GM21737 (cell line): Measurements from ENCODE around the gene HIPK3.
A peak's percentile ranks its signal among the peaks of the same experiment; 100 is the strongest.
"Not testable (repeated sequence)": the region's sequence is repeated elsewhere in the genome, so short reads cannot be mapped to it uniquely, and the experiment has no call there.

Experiments used
- ATAC-seq: cut with Tn5 transposase; IDR thresholded peaks from one replicate; pipeline ENCODE4 v1.9.1; 2021; ENCODE audit warnings: mild to moderate bottlenecking, moderate library complexity; ENCODE audit not compliant: unreplicated experiment

The HIPK3 gene

DNA sequence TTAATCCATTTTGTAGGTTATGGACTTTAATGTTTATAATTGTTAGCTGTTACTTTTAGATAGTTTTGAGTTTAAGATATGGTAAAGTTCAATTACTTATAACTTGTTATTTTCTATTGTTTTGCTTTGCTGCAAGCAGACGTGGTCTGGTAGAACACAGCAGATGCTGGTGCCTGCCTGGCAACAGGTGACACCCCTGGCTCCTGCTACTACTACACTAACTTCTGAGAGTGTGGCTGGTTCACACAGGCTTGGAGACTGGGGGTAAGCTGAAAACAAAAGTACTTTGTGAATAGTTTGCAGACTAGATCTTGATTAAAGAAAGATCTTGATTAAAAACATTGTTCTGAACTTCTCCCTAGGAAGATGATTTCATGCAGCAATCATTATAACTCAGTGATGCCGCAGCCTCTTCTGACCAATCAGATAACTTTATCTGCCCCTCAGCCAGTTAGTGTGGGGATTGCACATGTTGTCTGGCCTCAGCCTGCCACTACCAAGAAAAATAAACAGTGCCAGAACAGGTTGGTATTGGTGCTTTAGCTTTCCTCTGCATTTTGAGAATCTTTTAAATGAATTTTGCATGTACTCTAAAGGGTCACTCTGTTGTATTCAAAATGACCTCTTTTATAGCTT is 90.4 kb downstream of the HIPK3 start:
- peak; percentile 76 for ATAC-seq

DNA sequence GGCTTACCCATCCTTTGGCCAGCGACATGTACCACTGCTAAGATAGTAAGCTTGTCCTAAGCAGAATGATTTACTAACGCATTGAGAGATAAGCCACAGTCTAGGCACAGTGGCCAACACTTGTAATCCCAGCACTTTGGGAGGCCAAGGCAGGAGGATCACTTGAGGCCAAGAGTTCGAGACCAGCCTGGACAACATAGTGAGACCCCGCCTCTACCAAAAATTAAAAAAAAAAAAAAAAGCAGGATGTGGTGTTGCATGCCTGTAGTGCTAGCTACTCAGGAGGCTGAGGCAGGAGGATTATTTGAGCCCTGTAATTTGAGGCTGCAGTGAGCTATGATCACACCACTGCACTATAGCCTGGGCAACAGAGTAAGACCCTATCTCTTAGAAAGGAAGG is 93.1 kb downstream of the HIPK3 start:
- ATAC-seq, result no peak

DNA sequence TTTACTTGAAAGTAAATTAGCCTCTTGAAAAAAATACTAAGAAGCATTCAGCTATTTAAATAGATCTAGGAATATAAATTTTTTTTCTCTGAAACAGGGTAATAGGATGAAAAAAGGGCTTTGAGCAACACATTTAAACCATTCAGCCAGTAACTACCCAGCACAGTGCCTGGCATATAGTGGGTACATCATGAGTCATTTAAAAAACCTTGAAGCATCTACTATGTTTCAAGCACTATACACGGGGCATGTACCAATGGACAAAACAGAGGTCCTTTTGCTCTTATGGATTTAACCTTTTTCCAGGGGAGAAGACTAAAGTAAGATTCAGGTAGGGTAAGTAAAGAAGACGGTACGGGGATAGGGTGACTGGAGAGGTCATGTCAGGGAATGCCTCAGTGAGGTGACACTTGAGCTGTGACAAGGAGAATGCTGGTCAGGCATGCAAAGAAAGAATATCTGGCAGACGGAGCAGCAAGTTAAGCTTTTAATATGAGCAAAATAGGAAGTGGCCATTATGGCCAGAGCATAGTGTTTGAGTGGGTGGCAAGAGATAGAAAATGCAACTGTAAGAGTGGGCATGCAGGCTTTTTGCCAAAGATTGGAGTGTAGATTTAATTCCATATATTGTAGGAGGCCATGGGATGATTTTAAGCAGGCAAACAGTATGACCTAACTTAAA is 101.1 kb downstream of the HIPK3 start:
- no peak for ATAC-seq

DNA sequence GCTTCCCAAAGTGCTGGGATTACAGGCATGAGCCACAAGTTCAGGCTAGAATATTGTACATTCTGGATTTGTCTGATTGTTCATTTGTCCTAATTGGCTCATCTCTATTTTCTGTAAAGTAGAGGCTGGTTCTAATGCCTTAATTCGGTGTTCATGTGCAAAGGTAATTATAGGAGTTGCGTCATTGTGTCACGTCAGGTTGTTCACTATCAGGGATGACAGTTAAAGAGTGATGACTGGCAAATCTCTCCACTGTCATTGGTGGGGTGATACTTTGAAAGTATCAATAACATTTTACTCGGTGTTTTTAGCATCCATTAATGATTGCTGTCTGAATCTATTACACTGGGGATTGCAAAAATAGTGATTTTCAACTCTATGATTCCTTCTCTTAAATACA is 103.5 kb downstream of the HIPK3 start:
- ATAC-seq, result no peak

DNA sequence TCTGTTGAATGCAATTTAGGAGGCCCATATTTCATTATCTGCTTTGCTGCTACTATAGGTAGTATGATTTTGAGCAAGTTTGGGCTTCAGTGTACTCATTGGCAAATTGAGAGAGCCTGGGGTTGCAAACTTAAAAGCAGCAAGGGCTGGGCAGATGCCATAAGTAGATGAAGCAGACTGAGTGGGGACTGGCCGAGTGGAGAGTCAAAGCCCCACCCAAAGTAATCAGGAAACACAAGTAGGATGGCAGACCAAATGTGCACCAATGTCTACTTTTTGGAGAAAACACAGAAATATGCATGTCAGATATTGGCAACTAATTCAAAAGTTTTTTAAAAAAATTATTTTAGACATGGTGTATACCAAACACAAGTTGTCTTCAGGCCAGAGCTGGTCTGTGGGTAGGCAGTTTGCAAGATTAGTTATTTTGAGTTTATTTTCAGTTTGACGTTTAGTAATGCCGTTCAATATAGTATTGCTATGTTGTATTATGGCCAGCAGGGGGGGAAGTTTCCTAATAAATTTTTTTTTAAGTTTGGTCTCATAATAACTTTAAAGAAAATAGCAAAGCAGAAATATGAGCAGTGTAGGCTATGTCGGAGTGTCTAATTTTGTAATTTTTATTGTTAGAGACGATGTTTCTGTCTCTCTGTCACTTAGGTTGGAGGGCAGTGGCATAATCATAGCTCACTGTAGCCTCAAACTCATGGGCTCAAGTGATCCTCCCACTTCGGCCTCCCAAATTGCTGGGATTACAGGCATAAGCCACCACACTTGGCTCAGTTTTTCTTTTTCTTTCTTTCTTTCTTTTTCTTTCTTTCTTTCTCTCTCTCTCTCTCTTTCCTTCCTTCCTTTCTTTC is 105.1 kb downstream of the HIPK3 start:
- no peak for ATAC-seq

DNA sequence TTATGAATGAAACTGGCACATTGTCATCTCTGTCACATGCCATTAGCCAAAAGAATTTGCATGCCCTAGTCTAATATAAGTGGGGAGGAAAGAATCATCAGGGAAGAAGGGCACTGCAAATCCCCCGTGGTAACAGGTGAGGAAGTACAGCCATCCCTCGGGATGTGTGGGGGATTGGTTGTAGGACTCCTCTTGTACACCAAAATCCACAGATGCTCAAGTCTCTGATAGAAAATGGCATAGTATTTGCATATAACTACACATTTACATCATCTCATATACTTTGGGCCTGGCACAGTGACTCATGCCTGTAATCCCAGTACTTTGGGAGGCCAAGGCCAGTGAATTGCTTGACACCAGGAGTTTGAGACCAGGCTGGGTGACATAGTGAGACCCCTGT is 109.7 kb downstream of the HIPK3 start:
- ATAC-seq, result no peak

DNA sequence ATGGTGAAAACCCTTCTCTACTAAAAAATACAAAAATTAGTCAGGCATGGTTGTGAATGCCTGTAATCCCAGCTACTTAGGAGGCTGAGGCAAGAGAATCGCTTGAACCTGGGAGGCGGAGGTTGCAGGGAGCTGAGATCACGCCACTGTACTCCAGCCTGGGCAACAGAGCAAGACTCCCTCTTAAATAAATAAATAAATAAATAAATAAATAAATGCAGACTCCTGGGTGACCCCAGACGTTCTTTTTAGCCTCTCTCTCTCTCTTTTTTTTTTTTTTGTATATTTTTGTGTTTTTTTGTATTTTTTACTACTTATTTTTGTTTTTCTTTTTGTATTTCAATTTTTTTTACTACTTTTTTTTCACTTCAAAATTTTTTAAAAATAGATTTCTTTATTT is 111.3 kb downstream of the HIPK3 start:
- ATAC-seq, result not testable (repeated sequence)

DNA sequence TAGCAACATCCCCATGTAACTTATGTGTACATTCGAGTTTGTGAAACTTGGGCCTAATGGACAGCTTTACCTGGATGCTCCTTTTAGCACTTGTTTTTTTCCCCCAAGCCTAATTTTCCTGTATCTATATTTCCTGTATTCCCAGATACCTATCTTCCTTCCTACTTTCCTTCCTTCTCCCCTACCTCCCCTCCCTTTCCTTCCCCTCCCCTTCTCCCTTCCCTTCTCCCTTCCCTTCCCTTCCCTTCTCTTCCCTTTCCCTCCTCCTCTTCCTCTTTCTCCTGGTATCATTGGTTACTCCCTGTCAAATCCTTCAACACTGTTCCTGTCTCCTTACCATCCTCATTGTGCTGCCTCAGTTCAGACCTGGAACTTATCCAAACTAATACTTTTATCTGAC is 111.8 kb downstream of the HIPK3 start:
- no peak for ATAC-seq

DNA sequence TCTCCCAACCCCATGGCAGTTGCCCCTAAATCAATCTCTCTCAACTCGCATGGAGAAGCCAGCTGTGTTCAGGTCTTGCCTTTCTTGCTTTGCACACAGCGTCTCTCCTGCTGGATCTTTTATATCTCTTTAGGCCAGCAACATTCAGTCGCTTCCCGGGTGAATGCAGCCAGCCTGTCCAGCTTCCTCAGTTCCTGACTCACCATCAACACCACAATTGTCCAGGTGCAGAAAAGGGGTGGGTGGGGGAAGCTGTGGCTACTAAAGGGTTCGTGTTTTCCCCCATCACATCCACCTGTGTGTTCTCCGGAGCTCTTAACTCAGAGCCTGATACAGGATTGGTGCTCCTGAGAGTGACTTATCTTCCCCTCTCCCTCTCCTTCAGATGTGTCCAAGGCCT is 116.5 kb downstream of the HIPK3 start:
- no peak for ATAC-seq

DNA sequence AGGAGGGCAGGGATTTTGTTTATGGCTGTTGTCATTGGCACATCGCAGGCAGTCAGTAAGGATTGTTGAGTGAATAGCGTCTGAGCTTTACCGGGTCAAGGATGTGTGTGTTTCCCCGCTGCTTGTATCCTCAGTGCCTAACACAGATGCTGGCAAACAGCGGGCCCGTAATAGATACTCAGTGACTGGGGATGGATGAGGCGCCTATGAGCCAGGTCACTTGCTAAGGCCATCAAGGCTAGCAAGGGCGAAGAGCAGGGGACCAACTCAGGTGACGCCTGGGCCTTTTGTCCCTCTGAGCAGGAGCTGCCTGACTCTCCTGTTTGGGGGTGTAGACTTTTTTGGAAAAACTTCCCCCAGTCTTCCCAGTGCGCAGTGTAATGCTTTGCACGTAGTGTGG is 118.1 kb downstream of the HIPK3 start:
- ATAC-seq, result no peak

DNA sequence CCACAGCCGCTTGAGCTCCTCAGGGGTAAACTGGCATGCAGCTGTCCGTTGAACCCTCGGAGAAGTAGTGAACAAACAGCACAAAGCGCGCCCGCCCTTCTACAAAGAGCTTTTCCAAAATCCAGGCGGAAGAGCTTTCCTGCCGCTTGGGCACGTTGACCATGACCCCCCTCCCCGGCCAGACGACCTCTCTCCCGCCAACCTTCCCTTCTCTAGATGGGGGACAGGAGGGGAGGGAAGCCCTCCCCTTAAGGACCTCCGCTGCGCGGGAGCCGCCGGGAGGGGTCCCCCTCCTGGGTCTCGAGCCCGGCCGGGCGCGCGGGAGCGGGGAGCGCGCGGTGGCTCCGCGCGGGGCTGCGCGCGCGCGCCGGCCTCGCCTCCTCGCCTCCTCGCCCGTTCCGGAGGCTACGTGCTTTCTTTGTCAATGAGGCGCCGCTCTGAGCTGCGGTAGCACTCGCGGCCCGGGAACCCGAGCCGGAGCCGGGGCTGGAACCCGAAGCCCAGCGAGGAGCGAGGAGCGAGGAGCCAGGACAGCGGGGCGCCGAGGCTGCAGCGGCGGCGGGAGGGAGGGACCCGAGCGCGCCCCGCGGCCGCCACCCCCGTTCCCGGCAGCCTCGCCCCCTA is 118.6 kb downstream of the HIPK3 start, which contains the start of gene KIAA1549L:
Gene KIAA1549L (plus strand): TSS at position 421 of the 624 bp plus-strand sequence.
- ATAC-seq, result no peak

DNA sequence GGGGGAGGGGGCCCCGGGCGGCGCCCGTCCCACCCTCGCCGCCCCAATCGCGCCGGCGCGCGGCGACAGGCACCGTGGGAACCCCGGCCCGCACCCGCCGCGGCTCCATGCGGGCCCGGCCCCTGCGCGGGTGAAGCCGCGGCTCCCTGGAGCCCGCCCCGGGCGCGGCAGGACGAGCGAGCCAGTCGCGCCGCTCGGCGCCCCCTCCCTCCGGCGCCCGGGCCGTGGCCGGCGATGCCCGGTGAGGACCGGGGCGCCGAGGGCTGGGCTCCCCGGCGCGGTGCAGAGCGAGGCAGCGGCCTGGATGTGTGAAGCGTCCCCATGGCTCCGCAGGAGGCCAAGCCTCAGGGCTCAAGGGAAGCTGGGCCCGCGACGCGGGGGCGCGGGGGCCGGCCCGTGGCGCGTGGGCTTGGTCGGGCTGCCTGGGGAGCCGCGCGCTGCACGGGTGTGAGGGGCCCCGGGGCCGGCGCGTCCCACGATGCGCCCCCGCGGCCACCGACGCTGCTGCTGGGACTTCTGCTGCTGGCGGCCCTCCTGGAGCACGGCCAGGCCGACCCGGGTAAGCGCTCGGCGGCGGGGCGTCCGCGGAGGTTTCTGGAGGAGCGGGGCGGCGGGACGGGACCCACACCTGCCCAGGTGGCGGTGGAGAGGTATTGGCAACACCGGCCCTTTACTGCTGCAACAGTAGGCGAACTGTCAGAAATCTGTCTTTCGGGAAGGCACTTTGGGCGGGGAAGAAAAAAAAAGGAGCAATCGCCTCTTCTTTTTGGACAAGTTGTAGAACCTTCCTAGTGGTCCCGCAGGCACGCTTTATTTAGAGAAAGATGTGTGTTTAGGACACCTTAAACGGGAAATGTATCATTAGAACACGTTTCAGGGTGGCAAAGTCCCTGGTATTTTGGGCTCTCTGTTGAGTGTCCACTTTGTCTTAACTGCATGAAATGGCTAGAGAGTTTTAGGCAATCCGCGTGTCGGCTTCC is 119.4 kb downstream of the HIPK3 start:
- no peak for ATAC-seq

DNA sequence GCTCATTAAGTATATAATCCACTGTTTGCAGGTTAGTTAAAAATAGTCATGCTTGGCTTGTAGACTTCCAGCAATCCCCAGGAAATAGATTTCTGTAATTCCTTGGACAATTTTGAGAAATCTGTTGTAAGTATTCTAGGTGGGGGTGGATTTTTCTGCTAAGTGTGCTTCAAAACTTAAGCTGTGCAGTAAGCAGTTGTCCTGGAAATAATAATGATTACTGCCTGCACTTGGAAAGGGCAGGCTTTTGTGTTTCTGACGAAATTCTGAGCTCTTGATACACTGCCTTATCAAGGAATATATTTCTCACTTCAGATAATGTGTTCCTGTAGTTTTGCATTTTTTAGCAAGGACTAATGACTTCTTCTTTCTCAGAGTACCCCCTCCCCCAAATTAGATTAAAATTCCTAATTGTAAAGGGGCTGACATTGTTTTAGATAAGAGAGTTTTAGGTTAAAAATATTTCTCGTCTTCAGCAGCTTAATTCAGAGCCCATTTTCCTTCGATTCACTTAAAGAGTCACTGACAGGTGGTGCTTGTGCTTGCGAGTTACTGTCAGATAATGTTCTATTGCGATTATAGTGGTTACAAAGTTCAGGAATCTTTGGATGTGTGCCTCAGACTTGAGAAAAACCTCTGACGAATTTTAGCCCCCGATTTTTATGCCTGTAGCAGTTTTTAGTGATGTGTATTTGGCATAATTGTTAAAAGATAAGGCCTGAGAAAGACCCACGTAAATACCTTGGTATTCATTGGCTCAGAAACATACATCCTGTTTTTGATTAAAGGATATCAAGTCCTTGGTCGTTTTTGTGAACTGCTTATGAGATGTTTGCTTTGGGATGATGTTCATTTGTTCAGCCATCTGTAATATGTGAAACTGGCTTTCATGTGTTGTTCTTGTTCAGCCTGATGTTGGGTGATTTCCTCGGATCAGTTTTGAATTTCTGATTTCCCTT is 120.5 kb downstream of the HIPK3 start:
- ATAC-seq, result no peak

DNA sequence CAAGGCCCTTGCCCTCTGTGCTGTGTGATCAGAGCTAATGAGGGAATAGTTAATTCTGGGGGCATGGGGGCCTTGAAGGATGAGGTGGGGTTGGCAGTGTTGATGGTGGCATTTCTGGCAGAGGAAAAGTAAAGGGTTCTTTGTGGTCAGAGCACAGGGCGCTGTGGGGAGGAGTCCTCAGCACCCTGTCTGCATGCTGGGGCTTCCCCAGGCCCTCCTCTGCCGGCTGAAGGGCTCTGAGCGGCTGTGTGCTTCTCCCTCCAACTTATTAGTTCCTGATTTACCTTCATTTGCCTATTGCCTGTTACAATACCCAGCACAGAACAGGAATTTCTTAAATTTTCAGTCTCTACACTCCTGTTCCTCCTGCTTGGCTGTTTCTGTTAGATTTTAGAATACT is 122.8 kb downstream of the HIPK3 start:
- no peak for ATAC-seq

DNA sequence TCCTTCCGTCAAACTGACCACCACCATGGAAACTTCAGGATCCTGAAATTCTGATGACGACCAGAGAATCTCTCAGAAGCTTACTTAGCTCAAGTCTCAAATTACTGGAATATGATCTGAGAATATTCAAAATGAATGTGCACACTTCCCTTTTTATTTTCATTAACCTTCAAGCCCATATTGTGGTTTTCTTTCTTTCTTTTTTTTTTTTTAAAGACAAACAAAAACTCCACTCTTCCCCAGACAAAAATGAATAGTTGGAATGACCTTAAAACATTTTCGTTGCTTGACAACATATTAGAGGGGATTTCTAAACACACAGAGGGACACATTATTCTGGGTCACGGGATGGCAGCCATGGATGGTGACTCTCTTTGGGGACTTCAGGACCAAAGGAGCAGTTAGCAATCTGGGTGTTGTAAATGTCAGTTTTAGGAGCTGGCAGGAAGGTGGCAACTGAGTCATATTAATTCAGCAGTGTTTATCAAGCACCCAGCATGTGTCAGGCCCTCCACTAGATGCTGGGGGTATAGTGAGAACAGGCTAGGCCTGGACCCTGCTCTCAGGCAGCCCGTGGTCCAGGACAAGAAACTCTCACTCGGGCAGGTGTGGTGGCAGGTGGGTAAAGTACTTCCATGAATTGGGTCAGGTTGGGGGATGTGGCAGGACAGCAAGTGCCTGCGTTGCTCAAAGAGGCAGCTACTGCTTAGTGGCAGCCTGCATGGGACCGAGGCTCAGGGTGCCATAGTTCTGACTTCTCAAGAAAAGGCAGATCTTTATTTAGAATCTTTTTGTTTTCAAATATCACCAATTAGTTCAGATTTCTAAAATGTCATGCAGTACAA is 126.1 kb downstream of the HIPK3 start:
- no peak for ATAC-seq

DNA sequence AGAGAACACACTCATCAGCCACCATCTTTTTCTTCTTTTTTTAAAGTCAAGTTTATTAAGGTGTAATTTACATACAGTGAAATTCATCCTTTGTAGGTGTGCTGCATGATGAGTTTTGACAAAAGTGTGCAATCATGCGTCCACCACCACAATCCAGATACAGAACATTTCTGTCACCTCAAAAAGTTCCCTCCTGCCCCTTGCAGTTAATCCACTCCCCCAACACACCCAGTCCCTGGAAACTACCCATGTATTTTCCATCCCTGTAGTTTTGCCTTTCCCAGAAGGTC is 126.7 kb downstream of the HIPK3 start:
- no peak for ATAC-seq

DNA sequence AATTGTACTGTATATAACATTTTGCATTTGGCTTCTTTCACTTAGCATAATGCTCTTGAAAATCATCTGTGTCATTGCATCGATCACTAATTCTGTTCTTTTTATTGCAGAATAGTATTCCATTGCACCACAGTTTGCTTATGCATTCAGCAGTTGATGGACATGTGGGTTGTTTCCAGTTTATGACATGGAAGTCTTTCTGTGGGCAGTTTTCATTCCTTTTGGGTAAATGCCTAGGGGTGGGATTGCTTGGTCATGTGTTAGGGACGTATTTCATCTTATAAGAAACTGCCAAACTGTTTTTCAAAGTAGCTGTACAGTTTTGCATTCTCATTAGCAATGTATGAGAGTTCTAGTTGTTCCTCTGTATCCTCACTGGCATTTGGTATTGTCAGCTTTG is 127.0 kb downstream of the HIPK3 start:
- no peak for ATAC-seq

DNA sequence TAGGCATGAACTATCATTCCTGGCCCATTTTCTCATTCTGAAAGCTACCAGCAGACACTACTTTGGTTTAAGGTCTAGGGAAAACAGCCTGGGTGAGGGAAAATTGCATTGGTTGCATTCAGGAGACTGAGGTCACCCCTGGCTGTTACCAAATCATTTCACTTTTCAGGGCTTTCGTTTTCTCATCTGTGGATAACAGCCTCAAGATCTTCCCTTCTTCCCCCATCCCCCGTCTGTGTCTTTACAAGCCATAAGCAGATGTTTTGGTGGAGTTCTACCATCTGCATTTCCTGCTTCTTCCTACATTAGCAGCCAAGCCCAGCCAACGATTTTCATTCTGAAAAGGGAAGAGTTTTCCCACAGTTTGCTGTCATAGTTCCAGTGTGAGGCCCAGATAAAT is 130.4 kb downstream of the HIPK3 start:
- ATAC-seq, result no peak
